Testis (tissue), 3 donors: ENCODE results near the gene TMEM184A. TPM values are rescaled to one million over a fixed set of nuclear protein-coding genes. Genes with fewer than 3 reads are reported as not detected.

Experiments
- DNase-seq: peaks from one replicate; pipeline ENCODE4 v3.0.0-alpha.2; 2019
- H3K27ac ChIP-seq, 2 donors: fragments of 200-600 bp; sonication (generic); one replicate each; pipeline ENCODE4 v1.5.1; 2019
- H3K27me3 ChIP-seq: fragments of 200-600 bp; sonication (generic); one replicate; pipeline ENCODE4 v1.5.1; 2019
- H3K36me3 ChIP-seq: fragments of 200-600 bp; sonication (generic); one replicate; pipeline ENCODE4 v1.5.1; 2017; ENCODE audit warnings: low read depth; ENCODE audit errors: missing control alignments
- H3K4me1 ChIP-seq: fragments of 200-600 bp; sonication (generic); one replicate; pipeline ENCODE4 v1.5.1; 2019
- H3K4me3 ChIP-seq, 2 donors: fragments of 200-600 bp; sonication (generic); one replicate each; pipeline ENCODE4 v1.5.1; 2017 to 2019
- H3K9me3 ChIP-seq: fragments of 200-600 bp; sonication (generic); one replicate; pipeline ENCODE4 v1.5.1; 2017
- POLR2A ChIP-seq: fragments of 450-650 bp; IDR thresholded peaks from one replicate; pipeline ENCODE4 v1.6.1; 2017; ENCODE audit warnings: antibody characterized with exemption, mild to moderate bottlenecking, moderate library complexity
- WGBS, 2 donors: methylation state at CpG; one replicate each; pipeline ENCODE4 v1.1.5; 2018; 5-methylcytosine and 5-hydroxymethylcytosine counted together
- intact Hi-C: fragments of 100-400 bp; cut with DNase I; formaldehyde crosslinking; loops from one replicate; pipeline ENCODE4 v1.15.1; 2023; ENCODE audit warnings: low total_unique reads
- polyA plus RNA-seq: library from polyadenylated mRNA; stranded (reverse); fragments of 350-450 nt; fragmentation: Illumina TruSeq; extraction: RNeasy Lipid Tissue Mini Kit (QIAGEN cat#74804); gene quantifications from one replicate; pipeline ENCODE4 v1.2.3, GENCODE V29; 2014; ENCODE audit warnings: low read depth, low replicate concordance; ENCODE audit not compliant: insufficient read depth
- total RNA-seq, 2 donors: library from RNA; depleted of rRNA; stranded (reverse); fragments of >200 nt; gene quantifications; one replicate each; pipeline ENCODE4 v1.2.3, GENCODE V29; 2016
- TF ChIP-seq, protein P1 (sequence below), 3 experiments: fragments of 450-650 bp in 2 of 3; fragments of 200-600 bp in 1 of 3; sonication (generic) in 1 of 3; IDR thresholded peaks; one replicate each; pipeline ENCODE4 v1.5.1; 2016 to 2019; ENCODE audit warnings: antibody characterized with exemption in 3 of 3, mild to moderate bottlenecking in 2 of 3, moderate library complexity in 1 of 3

TMEM184A gene
- total and polyA plus RNA-seq, 3 donors from 2014 or later = 7.1 to 20.9 (median 18.7) TPM

DNA sequence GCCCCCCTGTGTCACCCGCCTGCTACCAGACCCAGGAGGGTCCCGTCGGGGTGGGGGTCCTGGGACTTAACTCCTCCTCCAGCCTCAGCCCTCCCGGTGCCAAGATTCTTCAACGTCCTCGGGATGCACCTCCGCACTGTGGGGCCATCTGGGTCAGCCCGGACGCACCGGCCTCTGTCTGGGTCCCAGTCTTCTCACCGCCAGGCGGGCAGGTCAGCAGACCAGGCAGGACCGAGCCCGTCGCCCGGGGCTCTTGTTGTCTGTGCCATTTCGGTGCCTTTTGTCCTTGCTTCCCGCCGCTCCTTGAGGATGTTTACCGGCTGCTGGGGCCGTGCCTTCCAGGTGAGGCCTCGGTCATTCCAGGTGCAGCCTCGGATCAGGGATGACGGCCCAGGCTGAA, 46.0 kb upstream of the TMEM184A start:
- Histone ChIP-seq H3K27ac (no peak overlapping the region), H3K27me3 (no peaks in the 10 kb centered on the region), H3K36me3 (no peaks in the 10 kb centered on the region), H3K4me3 (no peak overlapping the region), H3K9me3 (no peaks in the 10 kb centered on the region), H3K4me1 (no peaks in the 10 kb centered on the region)
- WGBS, 2 donors = 77 to 87% methylated on average over 7 to 24 of the region's 24 CpGs
- no peak for DNase-seq
- no peak for TF ChIP-seq POLR2A
- TF ChIP-seq, protein P1, sequence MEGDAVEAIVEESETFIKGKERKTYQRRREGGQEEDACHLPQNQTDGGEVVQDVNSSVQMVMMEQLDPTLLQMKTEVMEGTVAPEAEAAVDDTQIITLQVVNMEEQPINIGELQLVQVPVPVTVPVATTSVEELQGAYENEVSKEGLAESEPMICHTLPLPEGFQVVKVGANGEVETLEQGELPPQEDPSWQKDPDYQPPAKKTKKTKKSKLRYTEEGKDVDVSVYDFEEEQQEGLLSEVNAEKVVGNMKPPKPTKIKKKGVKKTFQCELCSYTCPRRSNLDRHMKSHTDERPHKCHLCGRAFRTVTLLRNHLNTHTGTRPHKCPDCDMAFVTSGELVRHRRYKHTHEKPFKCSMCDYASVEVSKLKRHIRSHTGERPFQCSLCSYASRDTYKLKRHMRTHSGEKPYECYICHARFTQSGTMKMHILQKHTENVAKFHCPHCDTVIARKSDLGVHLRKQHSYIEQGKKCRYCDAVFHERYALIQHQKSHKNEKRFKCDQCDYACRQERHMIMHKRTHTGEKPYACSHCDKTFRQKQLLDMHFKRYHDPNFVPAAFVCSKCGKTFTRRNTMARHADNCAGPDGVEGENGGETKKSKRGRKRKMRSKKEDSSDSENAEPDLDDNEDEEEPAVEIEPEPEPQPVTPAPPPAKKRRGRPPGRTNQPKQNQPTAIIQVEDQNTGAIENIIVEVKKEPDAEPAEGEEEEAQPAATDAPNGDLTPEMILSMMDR (IDR thresholded peaks at IDR 0.05) = no peak
- intact Hi-C loops = no loop called here

DNA sequence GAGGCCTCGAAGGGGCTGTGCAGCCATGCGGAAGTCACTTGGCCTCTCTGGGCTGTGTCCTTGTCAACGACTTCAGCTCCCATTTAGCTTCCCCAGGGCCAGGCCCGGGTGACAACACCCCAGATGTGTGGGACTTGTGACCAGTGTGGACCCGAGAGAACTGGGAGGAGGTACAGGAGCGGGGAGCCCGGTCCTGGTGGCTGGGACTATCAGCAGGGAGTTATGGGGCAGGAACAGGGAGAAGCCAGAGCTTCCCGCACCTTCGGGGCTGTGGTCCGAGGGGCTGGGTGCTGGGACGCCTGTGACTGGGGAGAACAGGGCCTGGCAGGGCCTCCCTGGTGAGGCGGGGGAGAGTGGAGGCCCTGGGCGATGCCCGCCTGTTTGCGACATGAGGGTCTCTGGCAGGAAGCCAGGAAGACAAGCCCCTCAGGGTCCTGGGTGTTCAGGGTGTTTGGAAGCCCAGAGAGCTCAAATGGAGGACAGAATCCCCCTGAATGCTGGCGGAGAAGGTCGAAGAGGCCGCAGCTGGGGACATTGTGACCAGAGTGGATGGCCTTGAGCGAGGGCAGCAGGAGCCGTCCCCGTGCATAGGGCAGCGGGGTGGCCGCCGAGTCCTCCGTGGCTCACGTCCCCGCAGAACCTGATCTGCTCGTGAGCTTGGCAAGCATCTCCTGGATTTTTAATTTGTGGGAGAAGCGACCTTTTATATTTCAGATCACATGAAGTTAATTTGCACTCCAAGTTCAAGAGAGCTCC, 43.8 kb upstream of the TMEM184A start:
- Histone ChIP-seq H3K9me3 (no peaks in the 10 kb centered on the region), H3K4me1 (no peaks in the 10 kb centered on the region), H3K27ac (no peak overlapping the region), H3K36me3 (no peaks in the 10 kb centered on the region), H3K4me3 (no peak overlapping the region), H3K27me3 (no peaks in the 10 kb centered on the region)
- DNase-seq = no peak
- WGBS, 2 donors = 50 to 77% methylated on average over 18 to 29 of the region's 29 CpGs
- intact Hi-C loops = no loop called here
- TF ChIP-seq, protein P1 (IDR thresholded peaks at IDR 0.05) = no peak
- TF ChIP-seq POLR2A = no peak

DNA sequence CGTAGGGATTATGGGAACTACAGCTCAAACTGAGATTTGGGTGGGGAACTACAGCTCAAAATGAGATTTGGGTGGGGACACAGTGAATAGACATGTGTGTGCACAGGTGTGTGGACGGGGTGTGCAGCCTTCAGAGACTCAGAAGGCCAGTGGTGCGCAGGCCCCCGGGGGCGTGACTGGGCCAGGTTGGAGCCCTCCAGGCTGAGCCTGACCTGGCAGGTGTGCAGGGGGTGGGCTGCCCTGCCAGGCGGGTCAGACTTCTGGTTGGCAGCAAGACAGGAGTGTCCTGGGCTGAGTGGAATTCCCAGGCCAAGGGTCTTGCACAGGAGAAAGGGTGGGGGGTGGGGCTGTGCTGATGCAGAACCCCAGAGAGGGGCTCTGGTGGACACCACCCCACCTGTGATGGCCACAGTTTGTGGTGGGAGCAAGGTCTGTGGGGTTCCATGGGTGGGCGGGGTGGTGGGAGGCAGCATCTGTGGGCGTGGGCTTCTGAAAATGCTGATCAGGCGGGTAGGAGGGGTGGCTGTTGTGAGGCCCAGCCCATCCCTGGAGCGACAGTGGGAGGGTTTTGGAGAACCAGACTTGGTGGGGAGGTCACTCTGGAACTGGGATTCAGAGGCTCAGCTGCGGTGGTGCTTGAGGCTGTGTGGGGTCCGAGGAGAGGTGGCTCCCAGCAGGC, 43.1 kb upstream of the TMEM184A start:
- H3K4me1 ChIP-seq = no peaks in the 10 kb centered on the region
- no peaks in the 10 kb centered on the region for H3K9me3 ChIP-seq
- 88 to 91% methylated on average over 11 to 12 of the region's 12 CpGs for WGBS, 2 donors
- H3K4me3 ChIP-seq = no peak overlapping the region
- intact Hi-C loops = no loop called here
- TF ChIP-seq POLR2A = no peak
- TF ChIP-seq, protein P1 (IDR thresholded peaks at IDR 0.05) = no peak
- H3K27me3 ChIP-seq = no peaks in the 10 kb centered on the region
- no peaks in the 10 kb centered on the region for H3K36me3 ChIP-seq
- no peak overlapping the region for H3K27ac ChIP-seq
- DNase-seq = no peak

DNA sequence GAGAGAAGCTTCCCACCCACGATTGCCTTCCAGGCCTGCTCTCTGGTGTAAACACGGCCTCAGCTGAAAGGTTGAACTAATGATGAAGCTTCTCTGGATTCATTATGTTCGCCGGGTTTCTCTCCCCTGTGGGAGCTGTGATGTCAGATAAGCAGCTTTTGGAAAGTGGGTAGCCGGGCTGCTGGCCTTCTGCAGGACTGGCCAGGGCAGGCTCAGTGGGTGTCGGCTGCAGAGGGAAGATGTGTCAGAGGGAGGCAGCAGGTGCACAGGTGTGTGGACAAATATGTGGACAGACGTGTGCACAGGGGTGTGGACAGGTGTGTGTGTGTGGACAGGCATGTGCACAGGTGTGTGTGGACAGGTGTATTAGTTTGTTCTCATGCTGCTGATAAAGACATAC, 42.3 kb upstream of the TMEM184A start:
- WGBS, 2 donors = 84 to 93% methylated on average over 7 of the region's 7 CpGs
- Histone ChIP-seq H3K9me3 (no peaks in the 10 kb centered on the region), H3K4me3 (no peak overlapping the region), H3K4me1 (no peaks in the 10 kb centered on the region), H3K27me3 (no peaks in the 10 kb centered on the region), H3K36me3 (no peaks in the 10 kb centered on the region), H3K27ac (no peak overlapping the region)
- DNase-seq = no peak
- intact Hi-C loops = no loop called here
- TF ChIP-seq POLR2A = no peak
- TF ChIP-seq, protein P1 (IDR thresholded peaks at IDR 0.05) = no peak
